Measurements from ENCODE around the gene GET4.

Gene GET4

DNA sequence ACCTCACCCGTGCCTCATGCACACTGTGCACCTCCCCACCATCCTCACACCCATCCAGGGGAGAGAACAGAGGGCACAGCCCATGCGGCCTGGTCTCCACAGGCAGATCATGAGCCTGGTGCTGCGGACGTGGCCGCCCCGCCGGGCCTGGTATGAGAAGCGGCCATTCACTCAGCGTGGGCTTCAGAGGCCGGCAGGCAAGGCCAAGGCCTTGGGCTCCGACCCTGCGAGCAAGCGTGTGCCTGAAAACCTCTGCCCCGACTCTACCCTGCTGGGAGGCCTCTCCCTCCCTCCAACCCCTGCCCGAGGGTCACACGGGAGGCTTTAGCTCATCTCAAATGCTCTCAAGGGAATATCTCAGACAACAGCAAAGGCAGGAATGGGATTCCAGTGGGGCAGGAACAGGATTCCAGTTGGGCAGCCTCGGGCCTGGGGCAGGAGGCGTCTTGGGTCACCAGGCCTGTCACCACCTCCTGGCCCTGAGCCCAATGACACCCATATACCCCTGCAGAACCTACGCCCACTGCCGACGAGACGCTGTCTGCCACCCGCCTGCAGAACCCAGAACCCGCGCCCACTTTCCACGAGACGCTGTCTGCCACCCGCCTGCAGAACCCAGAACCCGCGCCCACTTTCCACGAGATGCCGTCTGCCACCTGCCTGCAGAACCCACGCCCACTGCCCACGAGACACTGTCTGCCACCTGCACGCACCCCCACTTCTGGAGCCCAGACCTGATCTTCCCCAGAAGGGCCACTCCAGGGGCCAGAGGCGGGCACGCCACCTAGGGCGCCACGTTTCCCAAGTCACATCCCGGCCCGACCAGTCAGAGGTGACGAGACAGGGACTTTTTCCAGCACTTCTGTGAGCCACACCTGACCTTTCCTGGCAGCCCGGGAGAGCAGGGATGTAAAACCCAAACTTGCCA lies 39.2 kb downstream of the GET4 start (continued):
- TF ChIP-seq, protein P1, sequence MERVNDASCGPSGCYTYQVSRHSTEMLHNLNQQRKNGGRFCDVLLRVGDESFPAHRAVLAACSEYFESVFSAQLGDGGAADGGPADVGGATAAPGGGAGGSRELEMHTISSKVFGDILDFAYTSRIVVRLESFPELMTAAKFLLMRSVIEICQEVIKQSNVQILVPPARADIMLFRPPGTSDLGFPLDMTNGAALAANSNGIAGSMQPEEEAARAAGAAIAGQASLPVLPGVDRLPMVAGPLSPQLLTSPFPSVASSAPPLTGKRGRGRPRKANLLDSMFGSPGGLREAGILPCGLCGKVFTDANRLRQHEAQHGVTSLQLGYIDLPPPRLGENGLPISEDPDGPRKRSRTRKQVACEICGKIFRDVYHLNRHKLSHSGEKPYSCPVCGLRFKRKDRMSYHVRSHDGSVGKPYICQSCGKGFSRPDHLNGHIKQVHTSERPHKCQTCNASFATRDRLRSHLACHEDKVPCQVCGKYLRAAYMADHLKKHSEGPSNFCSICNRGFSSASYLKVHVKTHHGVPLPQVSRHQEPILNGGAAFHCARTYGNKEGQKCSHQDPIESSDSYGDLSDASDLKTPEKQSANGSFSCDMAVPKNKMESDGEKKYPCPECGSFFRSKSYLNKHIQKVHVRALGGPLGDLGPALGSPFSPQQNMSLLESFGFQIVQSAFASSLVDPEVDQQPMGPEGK (tag by site-specific recombination; IDR thresholded peaks at IDR 0.05): peak; percentile 50
- no peak for TF ChIP-seq ZNF610 (tag by site-specific recombination; IDR thresholded peaks at IDR 0.05; ENCODE audit: borderline replicate concordance)
- no peak for TF ChIP-seq ZNF521 (tag by site-specific recombination; IDR thresholded peaks at IDR 0.05)
- TF ChIP-seq, protein P2, sequence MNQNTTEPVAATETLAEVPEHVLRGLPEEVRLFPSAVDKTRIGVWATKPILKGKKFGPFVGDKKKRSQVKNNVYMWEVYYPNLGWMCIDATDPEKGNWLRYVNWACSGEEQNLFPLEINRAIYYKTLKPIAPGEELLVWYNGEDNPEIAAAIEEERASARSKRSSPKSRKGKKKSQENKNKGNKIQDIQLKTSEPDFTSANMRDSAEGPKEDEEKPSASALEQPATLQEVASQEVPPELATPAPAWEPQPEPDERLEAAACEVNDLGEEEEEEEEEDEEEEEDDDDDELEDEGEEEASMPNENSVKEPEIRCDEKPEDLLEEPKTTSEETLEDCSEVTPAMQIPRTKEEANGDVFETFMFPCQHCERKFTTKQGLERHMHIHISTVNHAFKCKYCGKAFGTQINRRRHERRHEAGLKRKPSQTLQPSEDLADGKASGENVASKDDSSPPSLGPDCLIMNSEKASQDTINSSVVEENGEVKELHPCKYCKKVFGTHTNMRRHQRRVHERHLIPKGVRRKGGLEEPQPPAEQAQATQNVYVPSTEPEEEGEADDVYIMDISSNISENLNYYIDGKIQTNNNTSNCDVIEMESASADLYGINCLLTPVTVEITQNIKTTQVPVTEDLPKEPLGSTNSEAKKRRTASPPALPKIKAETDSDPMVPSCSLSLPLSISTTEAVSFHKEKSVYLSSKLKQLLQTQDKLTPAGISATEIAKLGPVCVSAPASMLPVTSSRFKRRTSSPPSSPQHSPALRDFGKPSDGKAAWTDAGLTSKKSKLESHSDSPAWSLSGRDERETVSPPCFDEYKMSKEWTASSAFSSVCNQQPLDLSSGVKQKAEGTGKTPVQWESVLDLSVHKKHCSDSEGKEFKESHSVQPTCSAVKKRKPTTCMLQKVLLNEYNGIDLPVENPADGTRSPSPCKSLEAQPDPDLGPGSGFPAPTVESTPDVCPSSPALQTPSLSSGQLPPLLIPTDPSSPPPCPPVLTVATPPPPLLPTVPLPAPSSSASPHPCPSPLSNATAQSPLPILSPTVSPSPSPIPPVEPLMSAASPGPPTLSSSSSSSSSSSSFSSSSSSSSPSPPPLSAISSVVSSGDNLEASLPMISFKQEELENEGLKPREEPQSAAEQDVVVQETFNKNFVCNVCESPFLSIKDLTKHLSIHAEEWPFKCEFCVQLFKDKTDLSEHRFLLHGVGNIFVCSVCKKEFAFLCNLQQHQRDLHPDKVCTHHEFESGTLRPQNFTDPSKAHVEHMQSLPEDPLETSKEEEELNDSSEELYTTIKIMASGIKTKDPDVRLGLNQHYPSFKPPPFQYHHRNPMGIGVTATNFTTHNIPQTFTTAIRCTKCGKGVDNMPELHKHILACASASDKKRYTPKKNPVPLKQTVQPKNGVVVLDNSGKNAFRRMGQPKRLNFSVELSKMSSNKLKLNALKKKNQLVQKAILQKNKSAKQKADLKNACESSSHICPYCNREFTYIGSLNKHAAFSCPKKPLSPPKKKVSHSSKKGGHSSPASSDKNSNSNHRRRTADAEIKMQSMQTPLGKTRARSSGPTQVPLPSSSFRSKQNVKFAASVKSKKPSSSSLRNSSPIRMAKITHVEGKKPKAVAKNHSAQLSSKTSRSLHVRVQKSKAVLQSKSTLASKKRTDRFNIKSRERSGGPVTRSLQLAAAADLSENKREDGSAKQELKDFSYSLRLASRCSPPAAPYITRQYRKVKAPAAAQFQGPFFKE (tag by site-specific recombination; IDR thresholded peaks at IDR 0.05; ENCODE audit: borderline replicate concordance): no peak
- TF ChIP-seq, protein P3, sequence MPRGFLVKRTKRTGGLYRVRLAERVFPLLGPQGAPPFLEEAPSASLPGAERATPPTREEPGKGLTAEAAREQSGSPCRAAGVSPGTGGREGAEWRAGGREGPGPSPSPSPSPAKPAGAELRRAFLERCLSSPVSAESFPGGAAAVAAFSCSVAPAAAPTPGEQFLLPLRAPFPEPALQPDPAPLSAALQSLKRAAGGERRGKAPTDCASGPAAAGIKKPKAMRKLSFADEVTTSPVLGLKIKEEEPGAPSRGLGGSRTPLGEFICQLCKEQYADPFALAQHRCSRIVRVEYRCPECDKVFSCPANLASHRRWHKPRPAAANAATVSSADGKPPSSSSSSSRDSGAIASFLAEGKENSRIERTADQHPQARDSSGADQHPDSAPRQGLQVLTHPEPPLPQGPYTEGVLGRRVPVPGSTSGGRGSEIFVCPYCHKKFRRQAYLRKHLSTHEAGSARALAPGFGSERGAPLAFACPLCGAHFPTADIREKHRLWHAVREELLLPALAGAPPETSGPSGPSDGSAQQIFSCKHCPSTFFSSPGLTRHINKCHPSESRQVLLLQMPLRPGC (tag by site-specific recombination; IDR thresholded peaks at IDR 0.05): no peak
- no peak for TF ChIP-seq MEIS1 (CRISPR knock-in tag; IDR thresholded peaks at IDR 0.05; ENCODE audit: borderline replicate concordance)
- TF ChIP-seq ZNF202 (tag by site-specific recombination; IDR thresholded peaks at IDR 0.05; ENCODE audit: borderline replicate concordance): no peak
- no peak for TF ChIP-seq MYNN (tag by site-specific recombination; IDR thresholded peaks at IDR 0.05; ENCODE audit: borderline replicate concordance)

DNA sequence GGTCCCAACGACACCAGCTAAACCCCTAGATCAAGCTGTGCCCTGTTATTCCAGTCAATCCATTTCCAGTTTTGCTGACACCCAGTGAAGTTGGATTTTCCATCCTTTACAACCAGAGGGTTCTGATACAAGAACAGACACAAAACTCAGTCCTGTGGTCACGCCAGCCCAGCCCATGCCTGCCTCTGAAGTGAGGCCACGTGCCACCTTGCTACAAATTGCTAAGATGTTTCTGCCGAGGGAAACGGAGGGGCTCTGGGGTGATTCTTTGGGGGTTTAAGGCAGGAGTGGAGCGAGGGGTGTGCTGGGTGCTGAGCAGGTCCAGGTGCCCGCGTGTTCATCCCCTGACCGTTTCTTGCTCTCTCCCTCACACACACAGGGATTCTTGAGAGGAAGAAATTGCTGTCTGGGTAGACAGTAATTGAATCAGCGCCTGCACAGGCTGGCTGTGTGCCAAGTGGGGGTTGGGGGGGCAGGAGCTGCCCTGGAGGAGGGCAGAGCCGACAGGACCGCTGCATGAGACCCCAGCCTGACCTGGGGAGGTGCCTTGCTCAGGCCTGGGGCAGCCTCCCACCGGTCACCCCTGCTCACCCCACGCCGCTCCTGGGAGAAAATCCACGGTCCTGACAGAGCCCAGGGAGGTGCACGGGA lies 40.1 kb downstream of the GET4 start:
- ChIA-PET CTCF (no interaction called here), POLR2A (interaction anchor here (0.7 kb wide), 1 partner anchor 240 kb away, joined by 7 read pairs; no protein-coding TSS in a partner anchor)
- Histone ChIP-seq H3K4me1 (ENCODE audit: control insufficient read depth, insufficient read depth, low read length) (no peaks in the 10 kb centered on the region), H3K9me3 (ENCODE audit: control insufficient read depth, insufficient read depth, low read depth, low read length) (no peaks in the 10 kb centered on the region), H3K27ac (ENCODE audit: extremely low read depth, low read depth, low read length) (no peak overlapping the region), H3K36me3 (ENCODE audit: control insufficient read depth in 2 of 2, insufficient read depth in 1 of 2, low read length in 2 of 2) (no peaks in the 10 kb centered on the region), H3K4me3 (ENCODE audit: low read depth, low read length) (no peak overlapping the region)
- TF ChIP-seq, protein P1 (tag by site-specific recombination; IDR thresholded peaks at IDR 0.05): peak; percentile 62
- TF ChIP-seq ZNF223 (tag by site-specific recombination; IDR thresholded peaks at IDR 0.05) (no peak), ZNF24 (tag by site-specific recombination; IDR thresholded peaks at IDR 0.05) (no peak), ZNF202 (tag by site-specific recombination; IDR thresholded peaks at IDR 0.05; ENCODE audit: borderline replicate concordance) (no peak), FEZF1 (tag by site-specific recombination; IDR thresholded peaks at IDR 0.05) (no peak), ZNF837 (tag by site-specific recombination; IDR thresholded peaks at IDR 0.05) (no peak), ZXDB (tag by site-specific recombination; IDR thresholded peaks at IDR 0.05) (no peak), SP7 (tag by site-specific recombination; IDR thresholded peaks at IDR 0.05) (no peak)
- TF ChIP-seq, protein P4, sequence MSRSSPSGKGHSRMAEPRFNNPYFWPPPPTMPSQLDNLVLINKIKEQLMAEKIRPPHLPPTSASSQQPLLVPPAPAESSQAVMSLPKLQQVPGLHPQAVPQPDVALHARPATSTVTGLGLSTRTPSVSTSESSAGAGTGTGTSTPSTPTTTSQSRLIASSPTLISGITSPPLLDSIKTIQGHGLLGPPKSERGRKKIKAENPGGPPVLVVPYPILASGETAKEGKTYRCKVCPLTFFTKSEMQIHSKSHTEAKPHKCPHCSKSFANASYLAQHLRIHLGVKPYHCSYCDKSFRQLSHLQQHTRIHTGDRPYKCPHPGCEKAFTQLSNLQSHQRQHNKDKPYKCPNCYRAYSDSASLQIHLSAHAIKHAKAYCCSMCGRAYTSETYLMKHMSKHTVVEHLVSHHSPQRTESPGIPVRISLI (tag by site-specific recombination; IDR thresholded peaks at IDR 0.05): no peak
- TF ChIP-seq, protein P5, sequence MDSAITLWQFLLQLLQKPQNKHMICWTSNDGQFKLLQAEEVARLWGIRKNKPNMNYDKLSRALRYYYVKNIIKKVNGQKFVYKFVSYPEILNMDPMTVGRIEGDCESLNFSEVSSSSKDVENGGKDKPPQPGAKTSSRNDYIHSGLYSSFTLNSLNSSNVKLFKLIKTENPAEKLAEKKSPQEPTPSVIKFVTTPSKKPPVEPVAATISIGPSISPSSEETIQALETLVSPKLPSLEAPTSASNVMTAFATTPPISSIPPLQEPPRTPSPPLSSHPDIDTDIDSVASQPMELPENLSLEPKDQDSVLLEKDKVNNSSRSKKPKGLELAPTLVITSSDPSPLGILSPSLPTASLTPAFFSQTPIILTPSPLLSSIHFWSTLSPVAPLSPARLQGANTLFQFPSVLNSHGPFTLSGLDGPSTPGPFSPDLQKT (IDR thresholded peaks at IDR 0.05; ENCODE audit: borderline replicate concordance, low read depth, low read length): no peak
- TF ChIP-seq, protein P6, sequence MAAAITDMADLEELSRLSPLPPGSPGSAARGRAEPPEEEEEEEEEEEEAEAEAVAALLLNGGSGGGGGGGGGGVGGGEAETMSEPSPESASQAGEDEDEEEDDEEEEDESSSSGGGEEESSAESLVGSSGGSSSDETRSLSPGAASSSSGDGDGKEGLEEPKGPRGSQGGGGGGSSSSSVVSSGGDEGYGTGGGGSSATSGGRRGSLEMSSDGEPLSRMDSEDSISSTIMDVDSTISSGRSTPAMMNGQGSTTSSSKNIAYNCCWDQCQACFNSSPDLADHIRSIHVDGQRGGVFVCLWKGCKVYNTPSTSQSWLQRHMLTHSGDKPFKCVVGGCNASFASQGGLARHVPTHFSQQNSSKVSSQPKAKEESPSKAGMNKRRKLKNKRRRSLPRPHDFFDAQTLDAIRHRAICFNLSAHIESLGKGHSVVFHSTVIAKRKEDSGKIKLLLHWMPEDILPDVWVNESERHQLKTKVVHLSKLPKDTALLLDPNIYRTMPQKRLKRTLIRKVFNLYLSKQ (tag by site-specific recombination; IDR thresholded peaks at IDR 0.05; ENCODE audit: borderline replicate concordance): no peak
